ENCODE measurements around the gene PLD1. TPM values are rescaled to one million over a fixed set of nuclear protein-coding genes. Genes with fewer than 3 reads are reported as not detected.
"Not testable (repeated sequence)": the region's sequence is repeated elsewhere in the genome, so short reads cannot be mapped to it uniquely, and the experiment has no call there.

Gene PLD1, protein sequence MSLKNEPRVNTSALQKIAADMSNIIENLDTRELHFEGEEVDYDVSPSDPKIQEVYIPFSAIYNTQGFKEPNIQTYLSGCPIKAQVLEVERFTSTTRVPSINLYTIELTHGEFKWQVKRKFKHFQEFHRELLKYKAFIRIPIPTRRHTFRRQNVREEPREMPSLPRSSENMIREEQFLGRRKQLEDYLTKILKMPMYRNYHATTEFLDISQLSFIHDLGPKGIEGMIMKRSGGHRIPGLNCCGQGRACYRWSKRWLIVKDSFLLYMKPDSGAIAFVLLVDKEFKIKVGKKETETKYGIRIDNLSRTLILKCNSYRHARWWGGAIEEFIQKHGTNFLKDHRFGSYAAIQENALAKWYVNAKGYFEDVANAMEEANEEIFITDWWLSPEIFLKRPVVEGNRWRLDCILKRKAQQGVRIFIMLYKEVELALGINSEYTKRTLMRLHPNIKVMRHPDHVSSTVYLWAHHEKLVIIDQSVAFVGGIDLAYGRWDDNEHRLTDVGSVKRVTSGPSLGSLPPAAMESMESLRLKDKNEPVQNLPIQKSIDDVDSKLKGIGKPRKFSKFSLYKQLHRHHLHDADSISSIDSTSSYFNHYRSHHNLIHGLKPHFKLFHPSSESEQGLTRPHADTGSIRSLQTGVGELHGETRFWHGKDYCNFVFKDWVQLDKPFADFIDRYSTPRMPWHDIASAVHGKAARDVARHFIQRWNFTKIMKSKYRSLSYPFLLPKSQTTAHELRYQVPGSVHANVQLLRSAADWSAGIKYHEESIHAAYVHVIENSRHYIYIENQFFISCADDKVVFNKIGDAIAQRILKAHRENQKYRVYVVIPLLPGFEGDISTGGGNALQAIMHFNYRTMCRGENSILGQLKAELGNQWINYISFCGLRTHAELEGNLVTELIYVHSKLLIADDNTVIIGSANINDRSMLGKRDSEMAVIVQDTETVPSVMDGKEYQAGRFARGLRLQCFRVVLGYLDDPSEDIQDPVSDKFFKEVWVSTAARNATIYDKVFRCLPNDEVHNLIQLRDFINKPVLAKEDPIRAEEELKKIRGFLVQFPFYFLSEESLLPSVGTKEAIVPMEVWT
- 10 to 100 TPM; 40.2 to 75.2 (median 68.9) TPM for total RNA-seq
- 10 to 100 TPM in 1 of 3 donors, 1 to 10 TPM in 2; 3.0 to 12.6 (median 3.5) TPM for polyA plus RNA-seq
- long read RNA-seq, donor 1, full-length matches to known transcripts, result 1 of 6 reads
- long read RNA-seq, donor 1, partial matches to known transcripts, result 5 of 6 reads
- long read RNA-seq, donor 1, other reads (novel, unspliced or antisense), result 0 of 6 reads
- long read RNA-seq, donor 2, result 0 reads

- H3K27ac ChIP-seq, result peak within 1 kb of the TSS; percentile 83 to 96 (median 93)
- TF ChIP-seq CTCF (IDR thresholded peaks at IDR 0.05 in 8 of 11, conservative IDR thresholded peaks at IDR 0.05 in 3 of 11) (peak in 1 of 11 experiments; percentile 6), POLR2A (IDR thresholded peaks at IDR 0.05) (peak in 1 of 3 donors; percentile 22), POLR2AphosphoS5 (IDR thresholded peaks at IDR 0.05) (peak; percentile 65 to 85 (median 79))
- H3K9me3 ChIP-seq, result no peaks in the 10 kb centered on the region
- WGBS, 5 donors, result 0 to 3% (median 1%) methylated on average over 19 to 78 of the region's 78 CpGs
- peaks cover 0 to 21% (median 11%) of the 10 kb centered on the region in 7 donors for H3K27me3 ChIP-seq (replicated peaks in 1 of 7)
- intact Hi-C loops (cut with DNase I; ENCODE audit: low total_unique reads), result no loop called here
- H3K4me1 ChIP-seq, result peaks cover 0 to 80% (median 49%) of the 10 kb centered on the region in 6 donors
- peak; percentile 92 for DNase-seq
- no peaks in the 10 kb centered on the region for H3K36me3 ChIP-seq
- H3K4me3 ChIP-seq, result peak within 1 kb of the TSS; percentile 43 to 75 (median 62)
Observed at GRCh38 chr3:171809861-171810628, at the start of gene PLD1. Gene PLD1 (minus strand): TSS chr3:171810483. CDS start chr3:171738051, 72,432 bp downstream.

DNA sequence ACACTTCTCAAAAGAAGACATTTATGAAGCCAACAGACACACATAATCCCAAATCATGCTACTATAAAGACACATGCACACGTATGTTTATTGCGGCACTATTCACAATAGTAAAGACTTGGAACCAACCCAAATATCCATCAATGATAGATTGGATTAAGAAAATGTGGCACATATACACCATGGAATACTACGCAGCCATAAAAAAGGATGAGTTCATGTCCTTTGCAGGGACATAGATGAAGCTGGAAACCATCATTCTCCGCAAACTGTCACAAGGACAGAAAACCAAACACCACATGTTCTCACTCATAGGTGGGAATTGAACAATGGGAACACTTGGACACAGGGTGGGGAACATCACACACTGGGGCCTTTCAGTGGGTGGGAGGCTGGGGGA is 48.5 kb upstream of the PLD1 start:
- DNase-seq; H3K27ac ChIP-seq; H3K4me1 ChIP-seq; intact Hi-C loops (cut with DNase I; ENCODE audit: low total_unique reads); H3K4me3 ChIP-seq; H3K27me3 ChIP-seq (replicated peaks in 1 of 7); H3K36me3 ChIP-seq: not testable (repeated sequence)
- 94 to 99% (median 97%) methylated on average over 4 of the region's 4 CpGs for WGBS, 5 donors
- H3K9me3 ChIP-seq, result peaks cover 0 to 27% (median 23%) of the 10 kb centered on the region in 8 donors

DNA sequence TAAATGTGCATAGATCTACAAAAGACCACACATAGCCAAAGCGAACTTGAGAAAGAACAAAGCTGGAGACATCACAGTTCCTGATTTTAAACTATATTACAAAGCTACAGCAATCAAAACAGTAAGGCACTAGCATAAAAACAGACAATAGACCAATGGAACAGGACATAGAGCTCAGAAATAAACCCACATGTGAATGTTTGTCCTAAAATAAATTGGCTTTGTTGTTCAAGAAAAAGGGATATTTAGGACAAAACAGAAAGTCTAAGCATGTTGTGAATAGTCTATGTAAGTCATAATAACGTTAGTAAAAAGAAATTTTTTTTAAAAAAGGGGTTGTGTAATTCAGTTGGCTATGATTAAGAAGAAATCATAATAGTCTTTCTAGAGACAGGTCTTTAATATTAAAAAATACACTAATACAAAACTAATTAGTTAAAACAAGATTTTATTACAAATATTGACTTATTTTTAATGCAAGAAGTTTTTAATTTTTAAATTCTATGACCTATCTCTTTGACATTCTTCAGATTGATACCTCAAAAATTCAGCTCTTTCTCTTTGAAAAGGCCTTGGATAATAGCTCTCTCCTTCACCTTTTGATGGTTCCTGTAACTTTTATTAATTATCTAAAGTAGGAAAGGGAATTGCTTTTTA is 44.5 kb upstream of the PLD1 start:
- TF ChIP-seq POLR2A (IDR thresholded peaks at IDR 0.05) (no peak), CTCF (IDR thresholded peaks at IDR 0.05 in 8 of 11, conservative IDR thresholded peaks at IDR 0.05 in 3 of 11) (no peak), POLR2AphosphoS5 (IDR thresholded peaks at IDR 0.05) (no peak)
- H3K4me3 ChIP-seq, result no peak overlapping the region
- WGBS, 5 donors, result 78 to 89% (median 85%) methylated on average over 2 of the region's 2 CpGs
- peaks cover 0 to 31% (median 26%) of the 10 kb centered on the region in 8 donors for H3K9me3 ChIP-seq
- intact Hi-C loops (cut with DNase I; ENCODE audit: low total_unique reads), result no loop called here
- no peak for DNase-seq
- no peak overlapping the region for H3K27ac ChIP-seq
- H3K36me3 ChIP-seq, result no peaks in the 10 kb centered on the region
- no peaks in the 10 kb centered on the region for H3K4me1 ChIP-seq
- no peaks in the 10 kb centered on the region for H3K27me3 ChIP-seq (replicated peaks in 1 of 7)
